GM23338 (cell line): Measurements from ENCODE around the gene LIAS. TPM values are rescaled to one million over a fixed set of nuclear protein-coding genes. Genes with fewer than 3 reads are reported as not detected.

ENCODE experiments used
- ATAC-seq: fragments of 200-7000 bp; cut with Tn5 transposase; 3 replicates; pipeline ENCODE4 v1.9.1; 2020
- DNase-seq: peaks from one replicate; pipeline ENCODE4 v3.0.0-alpha.2; 2015; ENCODE audit warnings: low spot score
- H2AFZ ChIP-seq: fragments of 200-600 bp; sonication (generic); 2 replicates; pipeline ENCODE4 v1.8.0; 2016; ENCODE audit warnings: antibody characterized with exemption, mild to moderate bottlenecking, moderate library complexity
- H3F3A ChIP-seq: fragments of 200-600 bp; sonication (generic); replicated peaks from 2 replicates; pipeline ENCODE4 v1.8.0; 2017; ENCODE audit warnings: antibody characterized with exemption, mixed run types, low read depth
- H3K27ac ChIP-seq: fragments of 200-600 bp; sonication (generic); 2 replicates; pipeline ENCODE4 v1.6.1; 2016; ENCODE audit warnings: low read depth
- H3K27me3 ChIP-seq: fragments of 200-600 bp; sonication (generic); 2 replicates; pipeline ENCODE4 v1.8.0; 2016; ENCODE audit warnings: mild to moderate bottlenecking, mixed run types, moderate library complexity; ENCODE audit not compliant: insufficient read depth
- H3K36me3 ChIP-seq: fragments of 200-600 bp; sonication (generic); 2 replicates; pipeline ENCODE4 v1.8.0; 2016; ENCODE audit warnings: mild to moderate bottlenecking; ENCODE audit not compliant: insufficient read depth
- H3K4me1 ChIP-seq: fragments of 200-600 bp; sonication (generic); 2 replicates; pipeline ENCODE4 v1.8.0; 2016; ENCODE audit warnings: mild to moderate bottlenecking, moderate library complexity; ENCODE audit not compliant: insufficient read depth
- H3K4me2 ChIP-seq: fragments of 200-600 bp; sonication (generic); 2 replicates; pipeline ENCODE4 v1.7.1; 2017; ENCODE audit warnings: mixed run types
- H3K4me3 ChIP-seq: fragments of 200-600 bp; sonication (generic); 2 replicates; pipeline ENCODE4 v1.6.1; 2016; ENCODE audit warnings: mixed run types
- H3K79me2 ChIP-seq: fragments of 200-600 bp; sonication (generic); replicated peaks from 2 replicates; pipeline ENCODE4 v1.8.0; 2017; ENCODE audit warnings: mild to moderate bottlenecking; ENCODE audit not compliant: insufficient read depth
- H3K9me2 ChIP-seq: fragments of 200-600 bp; sonication (generic); 2 replicates; pipeline ENCODE4 v1.8.0; 2017; ENCODE audit not compliant: insufficient read depth
- H4K20me1 ChIP-seq: fragments of 200-600 bp; sonication (generic); replicated peaks from 2 replicates; pipeline ENCODE4 v1.8.0; 2017; ENCODE audit warnings: mild to moderate bottlenecking; ENCODE audit not compliant: insufficient read depth
- H3K27ac Mint-ChIP-seq: 2 replicates; pipeline ENCODE4 v1.8.0; 2020; ENCODE audit warnings: inconsistent platforms, mild to moderate bottlenecking, moderate library complexity, mixed read lengths
- H3K27me3 Mint-ChIP-seq: 3 replicates; pipeline ENCODE4 v1.8.0; 2022; ENCODE audit warnings: low read depth, mild to moderate bottlenecking, moderate library complexity, mixed read lengths, inconsistent platforms; ENCODE audit not compliant: insufficient read depth, poor library complexity
- H3K36me3 Mint-ChIP-seq: 3 replicates; pipeline ENCODE4 v1.8.0; 2021; ENCODE audit warnings: low read depth, mild to moderate bottlenecking, inconsistent platforms, moderate library complexity, mixed read lengths
- H3K4me1 Mint-ChIP-seq: 3 replicates; pipeline ENCODE4 v1.8.0; 2020; ENCODE audit warnings: mild to moderate bottlenecking, inconsistent platforms, mixed read lengths
- H3K4me3 Mint-ChIP-seq: 3 replicates; pipeline ENCODE4 v1.8.0; 2021; ENCODE audit warnings: moderate library complexity, mild to moderate bottlenecking, inconsistent platforms, mixed read lengths
- H3K9me3 Mint-ChIP-seq: 3 replicates; pipeline ENCODE4 v1.8.0; 2020; ENCODE audit warnings: moderate library complexity, mild to moderate bottlenecking, inconsistent platforms, mixed read lengths
- CREB1 ChIP-seq: fragments of 250-450 bp; sonication (Bioruptor Pico); IDR thresholded peaks from 2 replicates; pipeline ENCODE4 v1.5.0; 2020; ENCODE audit warnings: low read depth, mild to moderate bottlenecking, moderate library complexity
- EZH2 ChIP-seq: fragments of 200-600 bp; sonication (generic); IDR thresholded peaks from one replicate; pipeline ENCODE4 v1.8.0; 2017; ENCODE audit warnings: antibody characterized with exemption, mild to moderate bottlenecking, low read depth; ENCODE audit not compliant: unreplicated experiment
- JUNB ChIP-seq: IDR thresholded peaks from one replicate; pipeline ENCODE4 v1.6.1; 2016; ENCODE audit warnings: antibody characterized with exemption; ENCODE audit not compliant: unreplicated experiment
- POLR2AphosphoS5 ChIP-seq: IDR thresholded peaks from 2 replicates; pipeline ENCODE4 v1.6.1; 2016; ENCODE audit warnings: antibody characterized with exemption, low read depth
- STAT1 ChIP-seq: IDR thresholded peaks from one replicate; pipeline ENCODE4 v1.6.1; 2016; ENCODE audit warnings: antibody characterized with exemption; ENCODE audit not compliant: unreplicated experiment
- ZNF114 ChIP-seq: fragments of 250-450 bp; sonication (Bioruptor Pico); IDR thresholded peaks from 2 replicates; pipeline ENCODE4 v1.5.0; 2020; ENCODE audit warnings: mild to moderate bottlenecking, moderate library complexity
- ZNF331 ChIP-seq: fragments of 250-450 bp; sonication (Bioruptor Pico); IDR thresholded peaks from 2 replicates; pipeline ENCODE4 v1.5.0; 2020; ENCODE audit warnings: low read depth, mild to moderate bottlenecking, moderate library complexity
- ZNF462 ChIP-seq: fragments of 250-450 bp; sonication (Bioruptor Pico); IDR thresholded peaks from 2 replicates; pipeline ENCODE4 v1.5.0; 2020; ENCODE audit warnings: mild to moderate bottlenecking, moderate library complexity
- polyA plus RNA-seq: library from polyadenylated mRNA; unstranded; fragments of >200 nt; fragmentation: Nextera tagmentation; extraction: Ambion mirVana; gene quantifications from 2 replicates; pipeline ENCODE4 v1.2.1, GENCODE V29; 2016
- total RNA-seq: library from RNA; depleted of rRNA; stranded (reverse); fragments of >200 nt; shearing (Covaris generic); gene quantifications from 2 replicates; pipeline ENCODE4 v1.2.3, GENCODE V29; 2014
- TF ChIP-seq, protein P1 (sequence below): IDR thresholded peaks from 2 replicates; pipeline ENCODE4 v1.6.1; 2016; ENCODE audit warnings: antibody characterized with exemption

LIAS gene
- total and polyA plus RNA-seq, 2 experiments from 2014 or later = 17.5 to 18.7 TPM

GRCh38 chr4:39442998-39443397 lies 15.9 kb upstream of the LIAS start (continued):
- TF ChIP-seq ZNF331 (no peak), CREB1 (CRISPR knock-in tag) (no peak), STAT1 (no peak), JUNB (no peak), ZNF462 (CRISPR knock-in tag) (no peak)

DNA sequence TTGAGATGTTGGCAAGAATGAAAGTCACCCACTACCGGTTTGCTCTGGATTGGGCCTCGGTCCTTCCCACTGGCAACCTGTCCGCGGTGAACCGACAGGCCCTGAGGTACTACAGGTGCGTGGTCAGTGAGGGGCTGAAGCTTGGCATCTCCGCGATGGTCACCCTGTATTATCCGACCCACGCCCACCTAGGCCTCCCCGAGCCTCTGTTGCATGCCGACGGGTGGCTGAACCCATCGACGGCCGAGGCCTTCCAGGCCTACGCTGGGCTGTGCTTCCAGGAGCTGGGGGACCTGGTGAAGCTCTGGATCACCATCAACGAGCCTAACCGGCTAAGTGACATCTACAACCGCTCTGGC lies 12.4 kb upstream of the LIAS start:
- Histone ChIP-seq H3K9me2 (no peaks in the 10 kb centered on the region), H3K79me2 (no peaks in the 10 kb centered on the region), H3K27me3 (no peaks in the 10 kb centered on the region), H3K4me1 (peaks cover 4% of the 10 kb centered on the region; the same call in 1 of the 2 replicates), H4K20me1 (peaks cover 7% of the 10 kb centered on the region; the same call in 1 of the 2 replicates), H3K36me3 (peaks cover 5% of the 10 kb centered on the region; the same call in 1 of the 2 replicates), H3K4me3 (peak overlapping the region; percentile 75), H2AFZ (peak overlapping the region; percentile 92), H3F3A (peaks cover 38% of the 10 kb centered on the region), H3K27ac (no peak overlapping the region), H3K4me2 (peak overlapping the region; percentile 87)
- DNase-seq (no peak), ATAC-seq (no peak)
- Mint-ChIP-seq H3K9me3 (no peaks in the 10 kb centered on the region), H3K27me3 (peaks cover 4% of the 10 kb centered on the region), H3K27ac (no peak overlapping the region), H3K4me3 (peak overlapping the region; percentile 84), H3K4me1 (peaks cover 16% of the 10 kb centered on the region; the same call in 2 of the 3 replicates), H3K36me3 (peaks cover 12% of the 10 kb centered on the region; the same call in 2 of the 3 replicates)
- TF ChIP-seq, protein P1, sequence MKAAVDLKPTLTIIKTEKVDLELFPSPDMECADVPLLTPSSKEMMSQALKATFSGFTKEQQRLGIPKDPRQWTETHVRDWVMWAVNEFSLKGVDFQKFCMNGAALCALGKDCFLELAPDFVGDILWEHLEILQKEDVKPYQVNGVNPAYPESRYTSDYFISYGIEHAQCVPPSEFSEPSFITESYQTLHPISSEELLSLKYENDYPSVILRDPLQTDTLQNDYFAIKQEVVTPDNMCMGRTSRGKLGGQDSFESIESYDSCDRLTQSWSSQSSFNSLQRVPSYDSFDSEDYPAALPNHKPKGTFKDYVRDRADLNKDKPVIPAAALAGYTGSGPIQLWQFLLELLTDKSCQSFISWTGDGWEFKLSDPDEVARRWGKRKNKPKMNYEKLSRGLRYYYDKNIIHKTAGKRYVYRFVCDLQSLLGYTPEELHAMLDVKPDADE = no peak
- TF ChIP-seq EZH2 (no peak), POLR2AphosphoS5 (no peak), ZNF114 (no peak), ZNF462 (CRISPR knock-in tag) (no peak), ZNF331 (no peak), CREB1 (CRISPR knock-in tag) (no peak)
